ENCODE measurements around the gene GHR.

GHR gene

GRCh38 chr5:42483472-42484154, 60.4 kb downstream of the GHR start:
- no peak for TF ChIP-seq CTCF (IDR thresholded peaks at IDR 0.05; ENCODE audit: extremely low read depth, insufficient read depth, missing control alignments)
- in situ Hi-C loops (cut with MboI; ENCODE audit: low pct_unique_long_range_greater_than_20kb, low sequenced_read_pairs, unreplicated experiment): no loop called here
- no peak for DNase-seq (ENCODE audit: low spot score)

- no peak for DNase-seq (ENCODE audit: low spot score)
- in situ Hi-C loops (cut with MboI; ENCODE audit: low pct_unique_long_range_greater_than_20kb, low sequenced_read_pairs, unreplicated experiment): no loop called here
- TF ChIP-seq CTCF (IDR thresholded peaks at IDR 0.05; ENCODE audit: extremely low read depth, insufficient read depth, missing control alignments): no peak
Observed at GRCh38 chr5:42487077-42487476, 63.8 kb downstream of the GHR start.

GRCh38 chr5:42487821-42488220, 64.6 kb downstream of the GHR start:
- in situ Hi-C loops (cut with MboI; ENCODE audit: low pct_unique_long_range_greater_than_20kb, low sequenced_read_pairs, unreplicated experiment): no loop called here
- no peak for TF ChIP-seq CTCF (IDR thresholded peaks at IDR 0.05; ENCODE audit: extremely low read depth, insufficient read depth, missing control alignments)
- no peak for DNase-seq (ENCODE audit: low spot score)

- no peak for TF ChIP-seq CTCF (IDR thresholded peaks at IDR 0.05; ENCODE audit: extremely low read depth, insufficient read depth, missing control alignments)
- no peak for DNase-seq (ENCODE audit: low spot score)
- in situ Hi-C loops (cut with MboI; ENCODE audit: low pct_unique_long_range_greater_than_20kb, low sequenced_read_pairs, unreplicated experiment): no loop called here
Observed at GRCh38 chr5:42490831-42491230, 67.6 kb downstream of the GHR start.

GRCh38 chr5:42491699-42492098, 68.5 kb downstream of the GHR start:
- DNase-seq (ENCODE audit: low spot score): no peak
- in situ Hi-C loops (cut with MboI; ENCODE audit: low pct_unique_long_range_greater_than_20kb, low sequenced_read_pairs, unreplicated experiment): no loop called here
- no peak for TF ChIP-seq CTCF (IDR thresholded peaks at IDR 0.05; ENCODE audit: extremely low read depth, insufficient read depth, missing control alignments)

- DNase-seq (ENCODE audit: low spot score): no peak
- in situ Hi-C loops (cut with MboI; ENCODE audit: low pct_unique_long_range_greater_than_20kb, low sequenced_read_pairs, unreplicated experiment): no loop called here
- no peak for TF ChIP-seq CTCF (IDR thresholded peaks at IDR 0.05; ENCODE audit: extremely low read depth, insufficient read depth, missing control alignments)
Observed at GRCh38 chr5:42492974-42493373, 69.7 kb downstream of the GHR start.

Measured in GM13977 (cell line).